Measurements from ENCODE around the gene MYBPHL. TPM values are rescaled to one million over a fixed set of nuclear protein-coding genes. Genes with fewer than 3 reads are reported as not detected.

MYBPHL gene
- total and polyA plus RNA-seq, 2 experiments from 2014 or later: not detected

DNA sequence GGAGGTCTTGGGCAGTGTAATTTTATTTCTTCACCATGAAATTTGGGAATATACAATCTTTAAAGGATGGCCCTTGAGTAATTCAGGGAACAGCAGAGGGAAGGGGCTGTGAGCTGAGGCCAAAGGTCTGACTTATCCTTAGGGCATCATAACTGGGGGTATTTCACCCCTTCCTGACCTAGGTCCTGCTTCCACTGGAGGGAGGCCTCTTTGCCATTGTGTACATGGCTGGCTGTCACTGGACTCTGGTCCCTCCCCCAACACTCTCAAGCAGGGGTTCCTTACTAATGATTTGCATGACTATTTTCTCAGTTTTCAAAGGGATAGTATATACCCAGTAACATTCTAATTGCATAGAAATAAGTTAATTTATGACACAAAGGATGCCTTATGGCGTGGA is 16.7 kb downstream of the MYBPHL start:
- no peak overlapping the region for H3K27ac ChIP-seq (ENCODE audit: low read depth)
- H3K9me3 Mint-ChIP-seq: no peaks in the 10 kb centered on the region
- H3K4me3 ChIP-seq: no peak overlapping the region
- no peaks in the 10 kb centered on the region for H3K36me3 Mint-ChIP-seq (ENCODE audit: low read depth)
- no peaks in the 10 kb centered on the region for H3K36me3 ChIP-seq (ENCODE audit: insufficient read depth)
- peaks cover 13% of the 10 kb centered on the region for H3K27me3 Mint-ChIP-seq (ENCODE audit: insufficient read depth, low read depth, poor library complexity)
- no peak for TF ChIP-seq POLR2AphosphoS5 (IDR thresholded peaks at IDR 0.05; ENCODE audit: low read depth)
- no peak for TF ChIP-seq ZNF114 (CRISPR knock-in tag; IDR thresholded peaks at IDR 0.05)
- TF ChIP-seq ZNF331 (CRISPR knock-in tag; IDR thresholded peaks at IDR 0.05; ENCODE audit: low read depth): no peak
- TF ChIP-seq, protein P1, sequence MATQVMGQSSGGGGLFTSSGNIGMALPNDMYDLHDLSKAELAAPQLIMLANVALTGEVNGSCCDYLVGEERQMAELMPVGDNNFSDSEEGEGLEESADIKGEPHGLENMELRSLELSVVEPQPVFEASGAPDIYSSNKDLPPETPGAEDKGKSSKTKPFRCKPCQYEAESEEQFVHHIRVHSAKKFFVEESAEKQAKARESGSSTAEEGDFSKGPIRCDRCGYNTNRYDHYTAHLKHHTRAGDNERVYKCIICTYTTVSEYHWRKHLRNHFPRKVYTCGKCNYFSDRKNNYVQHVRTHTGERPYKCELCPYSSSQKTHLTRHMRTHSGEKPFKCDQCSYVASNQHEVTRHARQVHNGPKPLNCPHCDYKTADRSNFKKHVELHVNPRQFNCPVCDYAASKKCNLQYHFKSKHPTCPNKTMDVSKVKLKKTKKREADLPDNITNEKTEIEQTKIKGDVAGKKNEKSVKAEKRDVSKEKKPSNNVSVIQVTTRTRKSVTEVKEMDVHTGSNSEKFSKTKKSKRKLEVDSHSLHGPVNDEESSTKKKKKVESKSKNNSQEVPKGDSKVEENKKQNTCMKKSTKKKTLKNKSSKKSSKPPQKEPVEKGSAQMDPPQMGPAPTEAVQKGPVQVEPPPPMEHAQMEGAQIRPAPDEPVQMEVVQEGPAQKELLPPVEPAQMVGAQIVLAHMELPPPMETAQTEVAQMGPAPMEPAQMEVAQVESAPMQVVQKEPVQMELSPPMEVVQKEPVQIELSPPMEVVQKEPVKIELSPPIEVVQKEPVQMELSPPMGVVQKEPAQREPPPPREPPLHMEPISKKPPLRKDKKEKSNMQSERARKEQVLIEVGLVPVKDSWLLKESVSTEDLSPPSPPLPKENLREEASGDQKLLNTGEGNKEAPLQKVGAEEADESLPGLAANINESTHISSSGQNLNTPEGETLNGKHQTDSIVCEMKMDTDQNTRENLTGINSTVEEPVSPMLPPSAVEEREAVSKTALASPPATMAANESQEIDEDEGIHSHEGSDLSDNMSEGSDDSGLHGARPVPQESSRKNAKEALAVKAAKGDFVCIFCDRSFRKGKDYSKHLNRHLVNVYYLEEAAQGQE (IDR thresholded peaks at IDR 0.05; ENCODE audit: unreplicated experiment): no peak
- no peak for TF ChIP-seq NANOG (IDR thresholded peaks at IDR 0.05; ENCODE audit: borderline replicate concordance)
- TF ChIP-seq EZH2 (IDR thresholded peaks at IDR 0.05; ENCODE audit: low read depth, unreplicated experiment): no peak
- no peak for TF ChIP-seq EZH2phosphoT487 (IDR thresholded peaks at IDR 0.05; ENCODE audit: unreplicated experiment)
- no peak for TF ChIP-seq JUNB (IDR thresholded peaks at IDR 0.05; ENCODE audit: unreplicated experiment)
- TF ChIP-seq, protein P2, sequence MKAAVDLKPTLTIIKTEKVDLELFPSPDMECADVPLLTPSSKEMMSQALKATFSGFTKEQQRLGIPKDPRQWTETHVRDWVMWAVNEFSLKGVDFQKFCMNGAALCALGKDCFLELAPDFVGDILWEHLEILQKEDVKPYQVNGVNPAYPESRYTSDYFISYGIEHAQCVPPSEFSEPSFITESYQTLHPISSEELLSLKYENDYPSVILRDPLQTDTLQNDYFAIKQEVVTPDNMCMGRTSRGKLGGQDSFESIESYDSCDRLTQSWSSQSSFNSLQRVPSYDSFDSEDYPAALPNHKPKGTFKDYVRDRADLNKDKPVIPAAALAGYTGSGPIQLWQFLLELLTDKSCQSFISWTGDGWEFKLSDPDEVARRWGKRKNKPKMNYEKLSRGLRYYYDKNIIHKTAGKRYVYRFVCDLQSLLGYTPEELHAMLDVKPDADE (IDR thresholded peaks at IDR 0.05): no peak
- TF ChIP-seq CREB1 (CRISPR knock-in tag; IDR thresholded peaks at IDR 0.05; ENCODE audit: low read depth): no peak
- no peak for TF ChIP-seq ZNF462 (CRISPR knock-in tag; IDR thresholded peaks at IDR 0.05)
- TF ChIP-seq, protein P3, sequence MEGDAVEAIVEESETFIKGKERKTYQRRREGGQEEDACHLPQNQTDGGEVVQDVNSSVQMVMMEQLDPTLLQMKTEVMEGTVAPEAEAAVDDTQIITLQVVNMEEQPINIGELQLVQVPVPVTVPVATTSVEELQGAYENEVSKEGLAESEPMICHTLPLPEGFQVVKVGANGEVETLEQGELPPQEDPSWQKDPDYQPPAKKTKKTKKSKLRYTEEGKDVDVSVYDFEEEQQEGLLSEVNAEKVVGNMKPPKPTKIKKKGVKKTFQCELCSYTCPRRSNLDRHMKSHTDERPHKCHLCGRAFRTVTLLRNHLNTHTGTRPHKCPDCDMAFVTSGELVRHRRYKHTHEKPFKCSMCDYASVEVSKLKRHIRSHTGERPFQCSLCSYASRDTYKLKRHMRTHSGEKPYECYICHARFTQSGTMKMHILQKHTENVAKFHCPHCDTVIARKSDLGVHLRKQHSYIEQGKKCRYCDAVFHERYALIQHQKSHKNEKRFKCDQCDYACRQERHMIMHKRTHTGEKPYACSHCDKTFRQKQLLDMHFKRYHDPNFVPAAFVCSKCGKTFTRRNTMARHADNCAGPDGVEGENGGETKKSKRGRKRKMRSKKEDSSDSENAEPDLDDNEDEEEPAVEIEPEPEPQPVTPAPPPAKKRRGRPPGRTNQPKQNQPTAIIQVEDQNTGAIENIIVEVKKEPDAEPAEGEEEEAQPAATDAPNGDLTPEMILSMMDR (conservative IDR thresholded peaks at IDR 0.05; ENCODE audit: low read depth in 2 of 2): no peak
- no peak overlapping the region for H2AFZ ChIP-seq
- peaks cover 9% of the 10 kb centered on the region for H3K4me1 ChIP-seq (ENCODE audit: insufficient read depth)
- no peak for ATAC-seq
- H3K4me2 ChIP-seq: no peak overlapping the region
- no peaks in the 10 kb centered on the region for H3K27me3 ChIP-seq (ENCODE audit: insufficient read depth)
- H3K9me2 ChIP-seq (ENCODE audit: insufficient read depth): no peaks in the 10 kb centered on the region
- no peaks in the 10 kb centered on the region for H4K20me1 ChIP-seq (replicated peaks; ENCODE audit: insufficient read depth)
- no peaks in the 10 kb centered on the region; the same call in 1 of the 2 replicates for H3F3A ChIP-seq (replicated peaks; ENCODE audit: low read depth)
- H3K27ac Mint-ChIP-seq: no peak overlapping the region
- H3K4me1 Mint-ChIP-seq: peaks cover 9% of the 10 kb centered on the region
- H3K4me3 Mint-ChIP-seq: no peak overlapping the region
- H3K79me2 ChIP-seq (replicated peaks; ENCODE audit: insufficient read depth): no peaks in the 10 kb centered on the region
- DNase-seq (ENCODE audit: low spot score): no peak

Measured in GM23338 (cell line).